ENCODE data around the gene LMTK2.

Gene LMTK2

DNA sequence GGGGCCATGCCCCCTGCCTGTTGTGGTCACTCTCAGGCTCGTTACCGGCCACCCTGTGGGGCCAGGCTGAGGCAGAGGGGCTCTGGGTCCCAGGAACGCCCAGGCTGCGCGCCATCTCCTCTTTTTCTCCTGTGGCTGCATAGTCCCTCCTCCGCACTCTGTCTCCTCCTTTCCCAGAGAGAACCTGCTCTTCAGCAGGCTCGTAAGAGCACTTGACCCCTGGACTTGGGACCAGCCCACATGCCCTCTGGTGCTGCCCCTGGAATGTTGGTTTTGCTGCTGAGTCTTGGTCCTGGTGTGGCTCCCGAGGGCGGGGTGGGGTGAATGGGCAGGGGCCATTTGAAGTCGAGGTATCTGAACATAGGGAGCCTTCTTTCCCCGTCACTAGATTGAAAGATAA, 98.0 kb downstream of the LMTK2 start:
- peaks cover 25% of the 10 kb centered on the region for H3K4me1 Mint-ChIP-seq (ENCODE audit: low read depth)
- no peaks in the 10 kb centered on the region for H3K27me3 Mint-ChIP-seq (ENCODE audit: low read depth)
- no peak overlapping the region for H3K27ac Mint-ChIP-seq
- peaks cover 25% of the 10 kb centered on the region for H3K36me3 Mint-ChIP-seq (ENCODE audit: low read depth)
- no peaks in the 10 kb centered on the region for H3K9me3 Mint-ChIP-seq
- no peak overlapping the region for H3K4me3 Mint-ChIP-seq

GRCh38 chr7:98205162-98205845, 98.6 kb downstream of the LMTK2 start:
- H3K4me1 Mint-ChIP-seq (ENCODE audit: low read depth), result peaks cover 21% of the 10 kb centered on the region
- peaks cover 21% of the 10 kb centered on the region for H3K36me3 Mint-ChIP-seq (ENCODE audit: low read depth)
- no peak overlapping the region for H3K27ac Mint-ChIP-seq

GRCh38 chr7:98206451-98207330, 100.0 kb downstream of the LMTK2 start:
- Mint-ChIP-seq H3K4me3 (no peak overlapping the region), H3K9me3 (no peaks in the 10 kb centered on the region), H3K4me1 (ENCODE audit: low read depth) (peaks cover 12% of the 10 kb centered on the region), H3K36me3 (ENCODE audit: low read depth) (peaks cover 20% of the 10 kb centered on the region), H3K27me3 (ENCODE audit: low read depth) (no peaks in the 10 kb centered on the region), H3K27ac (no peak overlapping the region)

More at GRCh38 chr7:98205162-98205845, 98.6 kb downstream of the LMTK2 start:
- no peaks in the 10 kb centered on the region for H3K9me3 Mint-ChIP-seq
- no peak overlapping the region for H3K4me3 Mint-ChIP-seq
- H3K27me3 Mint-ChIP-seq (ENCODE audit: low read depth), result no peaks in the 10 kb centered on the region

DNA sequence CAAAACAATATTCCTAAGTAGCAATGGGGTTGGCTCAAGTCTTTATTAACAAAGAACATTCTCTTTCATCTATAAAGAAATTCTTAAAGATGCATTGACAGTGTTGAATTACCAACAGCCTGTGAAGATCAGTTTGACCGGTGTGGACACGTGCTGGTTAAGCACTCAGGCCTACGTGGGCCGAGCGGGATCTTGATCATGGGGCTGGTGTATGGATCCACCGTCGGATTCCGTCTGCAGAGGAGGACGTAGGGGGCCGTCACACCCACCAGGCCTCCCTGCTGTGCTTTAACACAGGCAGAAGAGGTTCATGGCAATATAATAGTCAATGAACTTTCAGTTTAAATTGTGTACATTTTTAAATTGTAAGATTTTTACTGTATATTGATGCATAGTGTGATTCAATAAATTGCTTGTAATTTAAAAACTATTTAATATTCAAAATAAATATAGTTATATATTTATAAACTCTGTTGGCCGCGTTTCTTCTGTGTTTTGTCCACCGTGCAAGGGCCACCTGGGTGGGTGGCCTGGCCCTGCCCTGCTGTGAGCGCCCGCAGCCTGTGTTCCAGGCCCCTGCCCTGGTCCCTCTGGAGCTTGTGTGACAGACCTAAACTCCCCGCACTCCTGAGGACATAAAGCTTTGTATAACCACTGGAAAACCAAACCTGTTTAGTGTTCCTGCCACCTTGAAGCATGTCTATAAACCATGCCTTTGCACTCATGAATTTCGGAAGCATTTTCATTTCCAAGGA, 102.7 kb downstream of the LMTK2 start:
- Mint-ChIP-seq H3K4me3 (peak overlapping the region; percentile 50), H3K4me1 (ENCODE audit: low read depth) (no peaks in the 10 kb centered on the region), H3K27me3 (ENCODE audit: low read depth) (no peaks in the 10 kb centered on the region), H3K9me3 (no peaks in the 10 kb centered on the region), H3K27ac (no peak overlapping the region), H3K36me3 (ENCODE audit: low read depth) (peaks cover 8% of the 10 kb centered on the region)

GRCh38 chr7:98210513-98211220, 104.0 kb downstream of the LMTK2 start:
- Mint-ChIP-seq H3K27me3 (ENCODE audit: low read depth) (no peaks in the 10 kb centered on the region), H3K4me1 (ENCODE audit: low read depth) (no peaks in the 10 kb centered on the region), H3K9me3 (no peaks in the 10 kb centered on the region), H3K4me3 (peak overlapping the region; percentile 50), H3K27ac (no peak overlapping the region), H3K36me3 (ENCODE audit: low read depth) (peaks cover 3% of the 10 kb centered on the region)

DNA sequence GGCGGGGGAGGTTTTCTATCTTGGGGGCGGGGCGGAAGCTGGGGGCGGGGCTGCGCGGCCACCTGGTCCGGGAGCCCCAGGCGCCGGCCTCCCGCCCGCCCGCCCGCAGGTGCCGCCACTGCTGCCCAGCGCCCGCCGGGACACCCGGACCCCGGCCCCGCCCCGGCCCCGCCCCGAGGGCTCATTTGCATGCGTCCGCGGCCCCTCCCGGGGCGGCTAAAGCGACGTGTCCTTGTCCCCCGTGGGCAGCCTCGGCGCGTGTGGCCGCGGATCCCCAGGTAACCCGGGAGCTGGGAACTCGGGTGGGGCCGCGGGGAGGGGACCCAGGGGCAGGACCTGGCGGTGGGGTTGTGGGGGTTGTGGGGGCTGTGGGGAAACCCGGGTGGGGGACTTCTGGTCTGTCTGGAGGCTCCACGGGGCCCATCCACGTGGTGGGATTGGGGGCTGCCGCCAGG, 104.6 kb downstream of the LMTK2 start, which contains the start of gene BHLHA15:
BHLHA15 (plus strand) TSS at position 219 of the 455 bp plus-strand sequence. CDS start 871 bp downstream, outside the sequence.
- no peaks in the 10 kb centered on the region for H3K27me3 Mint-ChIP-seq (ENCODE audit: low read depth)
- H3K27ac Mint-ChIP-seq, result no peak within 1 kb of the TSS
- no peaks in the 10 kb centered on the region for H3K4me1 Mint-ChIP-seq (ENCODE audit: low read depth)
- H3K36me3 Mint-ChIP-seq (ENCODE audit: low read depth), result no peaks in the 10 kb centered on the region
- peak within 1 kb of the TSS; percentile 50 for H3K4me3 Mint-ChIP-seq
- no peaks in the 10 kb centered on the region for H3K9me3 Mint-ChIP-seq

DNA sequence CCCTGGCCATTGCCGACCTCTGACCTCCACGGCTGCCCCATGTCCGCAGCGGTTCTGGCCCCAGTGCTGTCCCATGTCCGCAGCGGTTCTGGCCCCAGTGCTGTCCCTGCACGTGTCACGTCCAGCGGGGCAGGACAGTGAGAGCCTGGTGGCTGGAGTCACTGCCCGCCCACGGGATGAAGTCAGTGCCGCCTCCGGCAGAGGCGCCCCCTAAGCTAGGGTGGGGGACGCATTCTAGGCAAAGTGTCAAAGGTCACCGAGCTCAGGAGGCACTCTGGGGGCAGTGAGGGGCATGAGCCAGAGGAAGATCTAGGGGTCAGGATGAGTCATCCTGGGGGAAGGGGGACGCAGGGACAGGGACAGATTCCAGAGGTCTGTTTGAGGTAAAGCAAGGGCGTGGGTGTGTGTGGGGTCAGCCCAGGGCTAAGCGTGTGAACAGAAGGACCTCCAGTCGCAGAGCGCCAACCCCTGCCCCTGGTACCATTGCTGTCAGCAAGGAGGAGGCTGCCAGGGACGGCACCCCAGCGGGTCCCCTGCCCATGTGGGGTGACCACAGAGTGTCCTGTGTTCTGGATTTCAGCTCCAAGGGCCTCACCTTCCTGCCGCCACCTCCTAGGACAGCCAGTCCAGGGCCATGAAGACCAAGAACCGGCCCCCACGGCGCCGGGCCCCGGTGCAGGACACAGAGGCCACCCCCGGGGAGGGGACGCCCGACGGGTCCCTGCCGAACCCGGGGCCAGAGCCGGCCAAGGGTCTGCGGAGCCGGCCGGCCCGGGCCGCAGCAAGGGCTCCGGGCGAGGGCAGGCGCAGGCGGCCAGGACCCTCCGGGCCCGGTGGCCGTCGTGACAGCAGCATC, 105.2 kb downstream of the LMTK2 start:
- H3K27ac Mint-ChIP-seq, result no peak overlapping the region
- H3K4me1 Mint-ChIP-seq (ENCODE audit: low read depth), result no peaks in the 10 kb centered on the region
- H3K27me3 Mint-ChIP-seq (ENCODE audit: low read depth), result no peaks in the 10 kb centered on the region
- H3K36me3 Mint-ChIP-seq (ENCODE audit: low read depth), result no peaks in the 10 kb centered on the region
- H3K9me3 Mint-ChIP-seq, result no peaks in the 10 kb centered on the region
- peak overlapping the region; percentile 34 for H3K4me3 Mint-ChIP-seq

DNA sequence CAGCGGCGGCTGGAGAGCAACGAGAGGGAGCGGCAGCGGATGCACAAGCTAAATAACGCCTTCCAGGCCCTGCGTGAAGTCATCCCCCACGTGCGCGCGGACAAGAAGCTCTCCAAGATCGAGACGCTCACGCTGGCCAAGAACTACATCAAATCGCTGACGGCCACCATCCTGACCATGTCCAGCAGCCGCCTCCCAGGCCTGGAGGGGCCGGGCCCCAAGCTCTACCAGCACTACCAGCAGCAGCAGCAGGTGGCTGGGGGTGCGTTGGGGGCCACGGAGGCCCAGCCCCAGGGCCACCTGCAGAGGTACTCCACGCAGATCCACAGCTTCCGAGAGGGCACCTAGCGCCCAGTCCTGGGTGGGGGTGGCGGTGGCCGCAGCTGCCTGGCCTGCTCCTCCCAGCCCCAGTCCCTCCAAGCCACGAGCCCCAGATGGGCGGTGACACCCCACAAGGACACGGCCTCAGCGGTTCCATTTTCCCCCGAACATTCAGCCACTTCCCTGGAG, 105.9 kb downstream of the LMTK2 start:
- no peaks in the 10 kb centered on the region for H3K4me1 Mint-ChIP-seq (ENCODE audit: low read depth)
- H3K36me3 Mint-ChIP-seq (ENCODE audit: low read depth), result no peaks in the 10 kb centered on the region
- H3K27me3 Mint-ChIP-seq (ENCODE audit: low read depth), result no peaks in the 10 kb centered on the region
- H3K4me3 Mint-ChIP-seq, result no peak overlapping the region
- no peaks in the 10 kb centered on the region for H3K9me3 Mint-ChIP-seq
- H3K27ac Mint-ChIP-seq, result no peak overlapping the region

DNA sequence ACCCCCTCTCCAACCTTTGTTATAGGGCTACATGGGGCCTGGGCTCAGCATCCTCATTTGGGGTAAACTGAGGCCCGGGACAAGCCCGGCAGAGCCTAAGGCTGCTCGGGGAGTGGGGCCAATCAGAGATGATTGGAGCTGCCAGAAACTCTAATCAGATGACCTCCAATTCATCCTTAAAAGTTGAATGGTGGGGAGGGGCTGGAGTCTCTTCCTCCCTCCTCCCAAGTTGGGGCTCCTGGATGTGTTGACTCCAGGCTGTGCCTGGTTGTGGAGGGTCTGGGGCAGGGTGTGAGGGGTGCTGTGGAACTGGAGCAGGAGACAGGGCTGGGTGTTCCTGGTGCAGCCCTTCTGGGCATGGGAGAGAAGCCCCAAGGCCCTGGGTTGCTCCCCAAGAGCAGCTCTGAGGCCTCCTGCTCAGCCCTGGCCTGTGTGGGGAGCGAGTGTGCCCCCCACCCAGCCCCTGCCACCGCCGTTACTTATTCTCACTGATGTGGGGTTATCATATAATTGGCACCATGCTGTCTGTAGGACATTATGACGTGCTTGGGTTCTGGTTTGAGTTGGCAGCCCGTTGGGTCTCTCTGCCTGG, 106.7 kb downstream of the LMTK2 start:
- H3K27ac Mint-ChIP-seq, result no peak overlapping the region
- H3K4me3 Mint-ChIP-seq, result no peak overlapping the region
- H3K9me3 Mint-ChIP-seq, result no peaks in the 10 kb centered on the region
- peaks cover 4% of the 10 kb centered on the region for H3K4me1 Mint-ChIP-seq (ENCODE audit: low read depth)
- H3K27me3 Mint-ChIP-seq (ENCODE audit: low read depth), result no peaks in the 10 kb centered on the region
- peaks cover 2% of the 10 kb centered on the region for H3K36me3 Mint-ChIP-seq (ENCODE audit: low read depth)

- Mint-ChIP-seq H3K4me3 (no peak overlapping the region), H3K27me3 (ENCODE audit: low read depth) (no peaks in the 10 kb centered on the region), H3K36me3 (ENCODE audit: low read depth) (peaks cover 4% of the 10 kb centered on the region), H3K27ac (no peak overlapping the region), H3K4me1 (ENCODE audit: low read depth) (peaks cover 8% of the 10 kb centered on the region), H3K9me3 (no peaks in the 10 kb centered on the region)
Measured at GRCh38 chr7:98213888-98214810, 107.5 kb downstream of the LMTK2 start.

- Mint-ChIP-seq H3K27ac (no peak overlapping the region), H3K27me3 (ENCODE audit: low read depth) (no peaks in the 10 kb centered on the region), H3K9me3 (no peaks in the 10 kb centered on the region), H3K4me1 (ENCODE audit: low read depth) (peaks cover 11% of the 10 kb centered on the region), H3K4me3 (no peak overlapping the region), H3K36me3 (ENCODE audit: low read depth) (peaks cover 7% of the 10 kb centered on the region)
Measured at GRCh38 chr7:98214811-98215321, 108.2 kb downstream of the LMTK2 start.
